Ramos (cell line): ENCODE measurements around the gene HPCA.
"Not testable (repeated sequence)": the region's sequence is repeated elsewhere in the genome, so short reads cannot be mapped to it uniquely, and the experiment has no call there.

Source experiments
- in situ Hi-C: fragments of 300-500 bp; cut with MboI; formaldehyde crosslinking; loops from one replicate; pipeline ENCODE4 v1.14.3; 2022; ENCODE audit warnings: low sequenced_read_pairs; ENCODE audit not compliant: unreplicated experiment

Gene HPCA

GRCh38 chr1:32900371-32900955 is 14.2 kb downstream of the HPCA start:
- in situ Hi-C loops: no loop called here

- in situ Hi-C loops: no loop called here
Observed at GRCh38 chr1:32900956-32901822, 14.9 kb downstream of the HPCA start, which contains the start of gene TMEM54. TSS of gene TMEM54 (minus strand) at chr1:32901389. CDS start at chr1:32901238, 151 bp downstream.

GRCh38 chr1:32901823-32902534 is 15.7 kb downstream of the HPCA start:
- in situ Hi-C loops: no loop called here

GRCh38 chr1:32902535-32902920 is 16.2 kb downstream of the HPCA start:
- in situ Hi-C loops: no loop called here

GRCh38 chr1:32903991-32904785 is 17.9 kb downstream of the HPCA start:
- in situ Hi-C loops: no loop called here

GRCh38 chr1:32904797-32905196 is 18.5 kb downstream of the HPCA start:
- in situ Hi-C loops: no loop called here

- in situ Hi-C loops: not testable (repeated sequence)
Observed at GRCh38 chr1:32905588-32905987, 19.3 kb downstream of the HPCA start.

GRCh38 chr1:32906654-32907053 is 20.4 kb downstream of the HPCA start:
- in situ Hi-C loops: no loop called here

- in situ Hi-C loops: no loop called here
Observed at GRCh38 chr1:32907435-32907834, 21.1 kb downstream of the HPCA start.

- in situ Hi-C loops: no loop called here
Observed at GRCh38 chr1:32910319-32910718, 24.0 kb downstream of the HPCA start.

- in situ Hi-C loops: no loop called here
Observed at GRCh38 chr1:32915766-32916706, 29.7 kb downstream of the HPCA start.

- in situ Hi-C loops: no loop called here
Observed at GRCh38 chr1:32917521-32917920, 31.2 kb downstream of the HPCA start.

- in situ Hi-C loops: no loop called here
Observed at GRCh38 chr1:32918179-32918578, 31.9 kb downstream of the HPCA start.

GRCh38 chr1:32919811-32920733 is 33.8 kb downstream of the HPCA start:
- in situ Hi-C loops: no loop called here

- in situ Hi-C loops: no loop called here
Observed at GRCh38 chr1:32920833-32921232, 34.5 kb downstream of the HPCA start.

GRCh38 chr1:32924881-32925344 is 38.6 kb downstream of the HPCA start:
- in situ Hi-C loops: no loop called here

GRCh38 chr1:32925403-32926162 is 39.3 kb downstream of the HPCA start:
- in situ Hi-C loops: no loop called here
